Neuronal stem cell (in vitro differentiated cells): ENCODE data around the gene VARS2.

Experiments
- DNase-seq: peaks from one replicate; pipeline ENCODE4 v3.0.0-alpha.2; 2013; ENCODE audit warnings: low spot score
- H2AFZ ChIP-seq: one replicate; pipeline ENCODE4 v1.6.1; 2013; ENCODE audit warnings: mild to moderate bottlenecking, low read length, inconsistent platforms
- H2AK5ac ChIP-seq: 2 replicates; pipeline ENCODE4 v1.6.1; 2013; ENCODE audit warnings: low read depth, mild to moderate bottlenecking, inconsistent platforms, low read length, moderate library complexity, mixed read lengths
- H2BK120ac ChIP-seq: 2 replicates; pipeline ENCODE4 v1.6.1; 2013; ENCODE audit warnings: low read depth, mild to moderate bottlenecking, inconsistent platforms, low read length, moderate library complexity, mixed read lengths
- H2BK12ac ChIP-seq: one replicate; pipeline ENCODE4 v1.6.1; 2013; ENCODE audit warnings: low read length, inconsistent platforms
- H2BK15ac ChIP-seq: 2 replicates; pipeline ENCODE4 v1.6.1; 2013; ENCODE audit warnings: mild to moderate bottlenecking, low read length, inconsistent platforms, mixed read lengths
- H2BK5ac ChIP-seq: one replicate; pipeline ENCODE4 v1.6.1; 2013; ENCODE audit warnings: inconsistent platforms, mild to moderate bottlenecking, low read length, moderate library complexity
- H3K14ac ChIP-seq: one replicate; pipeline ENCODE4 v1.6.1; 2013; ENCODE audit warnings: low read length, inconsistent platforms
- H3K18ac ChIP-seq: 2 replicates; pipeline ENCODE4 v1.6.1; 2013; ENCODE audit warnings: low read length, inconsistent platforms
- H3K23ac ChIP-seq: 2 replicates; pipeline ENCODE4 v1.6.1; 2013; ENCODE audit warnings: low read depth, mild to moderate bottlenecking, mixed read lengths, low read length, inconsistent platforms; ENCODE audit not compliant: poor library complexity
- H3K27ac ChIP-seq: replicated peaks from 3 replicates; pipeline ENCODE4 v1.5.1; 2013; ENCODE audit warnings: low read length, inconsistent platforms
- H3K27me3 ChIP-seq, 3 experiments: 2 replicates each; pipeline ENCODE4 v1.6.1; 2013; ENCODE audit warnings: low read length in 3 of 3, mild to moderate bottlenecking in 2 of 3, inconsistent platforms in 1 of 3, low read depth in 1 of 3, mixed read lengths in 1 of 3, moderate library complexity in 1 of 3; ENCODE audit not compliant: control insufficient read depth in 3 of 3, insufficient read depth in 3 of 3
- H3K36me3 ChIP-seq, 2 donors: replicated peaks in 1 of 2; 2 replicates each; pipeline ENCODE4 v1.6.1; 2013; ENCODE audit warnings: low read length in 2 of 2; ENCODE audit not compliant: control insufficient read depth in 2 of 2, insufficient read depth in 2 of 2
- H3K4ac ChIP-seq: 2 replicates; pipeline ENCODE4 v1.6.1; 2013; ENCODE audit warnings: inconsistent platforms, mild to moderate bottlenecking, low read length, moderate library complexity
- H3K4me1 ChIP-seq, 2 donors: 1 replicate in 1 of 2; 2 replicates in 1 of 2; pipeline ENCODE4 v1.6.1; 2013; ENCODE audit warnings: low read length in 2 of 2, low read depth in 1 of 2; ENCODE audit not compliant: control insufficient read depth in 2 of 2, insufficient read depth in 1 of 2
- H3K4me2 ChIP-seq: one replicate; pipeline ENCODE4 v1.6.1; 2013; ENCODE audit warnings: mild to moderate bottlenecking, low read length, inconsistent platforms; ENCODE audit not compliant: insufficient read depth, poor library complexity, severe bottlenecking
- H3K4me3 ChIP-seq, 2 donors: 2 replicates each; pipeline ENCODE4 v1.5.1; 2013; ENCODE audit warnings: low read length in 2 of 2, mild to moderate bottlenecking in 2 of 2, inconsistent platforms in 1 of 2, moderate library complexity in 1 of 2
- H3K79me1 ChIP-seq: one replicate; pipeline ENCODE4 v1.6.1; 2013; ENCODE audit warnings: low read depth, mild to moderate bottlenecking, inconsistent platforms, low read length, moderate library complexity
- H3K9ac ChIP-seq: one replicate; pipeline ENCODE4 v1.6.1; 2013; ENCODE audit warnings: mild to moderate bottlenecking, low read depth, low read length, inconsistent platforms; ENCODE audit not compliant: poor library complexity
- H3K9me3 ChIP-seq, 2 donors: replicated peaks in 1 of 2; 2 replicates each; pipeline versions ENCODE3 to v1.6.1; 2013; ENCODE audit warnings: low read length in 2 of 2, mild to moderate bottlenecking in 2 of 2, inconsistent platforms in 1 of 2, low read depth in 1 of 2, mixed read lengths in 1 of 2, moderate library complexity in 1 of 2; ENCODE audit not compliant: control insufficient read depth in 2 of 2, insufficient read depth in 1 of 2
- H4K8ac ChIP-seq: one replicate; pipeline ENCODE4 v1.6.1; 2013; ENCODE audit warnings: low read depth, mild to moderate bottlenecking, inconsistent platforms, low read length, moderate library complexity
- H4K91ac ChIP-seq: one replicate; pipeline ENCODE4 v1.6.1; 2013; ENCODE audit warnings: low read length, low read depth, mild to moderate bottlenecking, inconsistent platforms; ENCODE audit not compliant: poor library complexity
- WGBS, 2 donors: extraction: QIAGEN DNeasy Blood & Tissue Kit; methylation state at CpG; one replicate each; pipeline ENCODE4 v1.1.7; 2013; ENCODE audit warnings: missing lambda C conversion rate in 2 of 2, mixed read lengths in 1 of 2; ENCODE audit not compliant: insufficient read length in 2 of 2, insufficient replicate concordance in 1 of 2; ENCODE audit errors: extremely low coverage in 2 of 2; 5-methylcytosine and 5-hydroxymethylcytosine counted together

The VARS2 gene

DNA sequence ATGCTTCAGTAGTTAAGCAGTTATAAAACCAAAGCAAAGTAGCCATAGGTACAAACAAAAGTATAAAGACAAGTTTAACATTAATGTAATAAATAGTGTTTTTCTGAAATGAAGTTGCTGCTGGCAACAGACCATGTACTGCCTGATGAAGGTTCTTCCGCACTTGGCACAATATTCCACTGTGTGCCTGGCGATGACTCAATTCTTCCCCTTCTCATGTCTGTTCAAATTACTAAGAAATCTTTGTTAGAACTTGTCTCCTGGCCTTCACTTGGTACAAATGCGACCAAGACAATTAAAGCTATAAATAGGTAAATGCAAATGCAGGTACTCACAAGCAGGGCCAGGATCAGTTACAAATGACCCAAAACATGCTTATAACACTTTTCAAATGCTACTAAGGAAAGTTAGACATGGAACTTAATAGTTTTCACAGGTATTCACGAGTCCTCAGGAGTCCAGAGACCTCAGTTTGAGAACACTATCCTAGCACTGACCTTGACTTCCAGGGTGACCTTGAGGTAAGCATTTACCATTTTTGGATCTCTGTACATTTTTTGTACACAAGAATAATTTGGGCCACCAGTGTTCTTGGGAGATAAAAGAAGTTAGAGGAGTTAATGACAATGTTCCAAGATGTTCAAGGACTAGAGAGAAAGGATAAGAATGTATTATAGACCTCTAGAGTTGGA lies 37.9 kb upstream of the VARS2 start:
- no peak overlapping the region for H3K9ac ChIP-seq
- no peak for DNase-seq
- no peak overlapping the region for H2BK5ac ChIP-seq
- peaks cover 4 to 22% of the 10 kb centered on the region in 2 donors for H3K9me3 ChIP-seq
- no peak overlapping the region for H2AK5ac ChIP-seq
- H2BK120ac ChIP-seq = no peak overlapping the region
- H3K4me3 ChIP-seq = no peak overlapping the region
- H3K27ac ChIP-seq = no peak overlapping the region
- H3K23ac ChIP-seq = no peak overlapping the region
- no peak overlapping the region for H3K4me2 ChIP-seq
- H2BK12ac ChIP-seq = no peak overlapping the region
- H2AFZ ChIP-seq = no peak overlapping the region
- peaks cover 19 to 21% of the 10 kb centered on the region in 2 donors for H3K4me1 ChIP-seq
- no peaks in the 10 kb centered on the region for H3K36me3 ChIP-seq
- no peak overlapping the region for H3K4ac ChIP-seq
- H3K79me1 ChIP-seq = no peaks in the 10 kb centered on the region
- no peak overlapping the region for H2BK15ac ChIP-seq
- WGBS, 2 donors = no CpG with 5 or more reads among the region's 4 CpGs
- H3K14ac ChIP-seq = no peak overlapping the region
- no peak overlapping the region for H3K18ac ChIP-seq
- no peak overlapping the region for H4K8ac ChIP-seq
- H4K91ac ChIP-seq = no peak overlapping the region
- H3K27me3 ChIP-seq = no peaks in the 10 kb centered on the region

DNA sequence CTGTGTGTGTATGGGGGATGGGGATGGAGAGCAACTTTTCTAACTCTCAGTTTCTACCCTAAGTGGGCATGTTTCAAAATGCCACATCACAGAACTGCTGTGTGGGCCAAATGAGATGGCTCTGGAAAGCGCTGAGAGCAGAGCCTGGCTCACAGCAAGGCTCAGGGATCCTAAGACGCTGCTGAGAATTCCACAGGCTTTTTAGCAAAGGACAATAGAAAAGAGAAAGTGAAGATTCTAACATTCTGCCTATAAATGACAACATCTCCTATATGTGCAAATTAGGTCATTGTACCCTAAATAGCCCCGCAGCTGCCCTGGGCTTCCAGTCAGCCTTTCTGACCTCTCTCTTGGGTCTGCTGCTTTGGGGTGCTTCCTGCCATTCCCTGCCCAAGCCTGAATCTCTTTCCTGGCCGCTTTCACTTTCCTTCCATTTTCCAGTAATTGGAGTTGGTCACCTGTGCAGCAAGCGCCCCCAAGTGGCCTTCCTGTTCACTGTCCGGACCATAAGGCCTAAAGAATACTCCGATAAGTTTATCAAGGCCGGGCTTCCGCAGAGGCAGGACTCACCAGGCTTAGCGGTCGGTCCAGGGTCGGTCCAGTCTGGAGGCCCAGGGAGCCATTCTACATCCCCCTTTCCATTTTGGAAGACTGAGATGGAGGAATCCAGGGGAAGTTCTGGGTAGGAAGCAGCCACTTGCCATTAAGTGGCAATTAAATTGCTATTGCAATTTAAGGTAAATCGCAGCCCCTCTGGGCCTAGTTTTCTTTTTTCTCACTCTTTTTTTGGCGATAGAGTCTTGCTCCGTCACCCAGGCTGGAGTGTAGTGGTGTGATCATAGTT lies 36.4 kb upstream of the VARS2 start:
- H3K23ac ChIP-seq = no peak overlapping the region

DNA sequence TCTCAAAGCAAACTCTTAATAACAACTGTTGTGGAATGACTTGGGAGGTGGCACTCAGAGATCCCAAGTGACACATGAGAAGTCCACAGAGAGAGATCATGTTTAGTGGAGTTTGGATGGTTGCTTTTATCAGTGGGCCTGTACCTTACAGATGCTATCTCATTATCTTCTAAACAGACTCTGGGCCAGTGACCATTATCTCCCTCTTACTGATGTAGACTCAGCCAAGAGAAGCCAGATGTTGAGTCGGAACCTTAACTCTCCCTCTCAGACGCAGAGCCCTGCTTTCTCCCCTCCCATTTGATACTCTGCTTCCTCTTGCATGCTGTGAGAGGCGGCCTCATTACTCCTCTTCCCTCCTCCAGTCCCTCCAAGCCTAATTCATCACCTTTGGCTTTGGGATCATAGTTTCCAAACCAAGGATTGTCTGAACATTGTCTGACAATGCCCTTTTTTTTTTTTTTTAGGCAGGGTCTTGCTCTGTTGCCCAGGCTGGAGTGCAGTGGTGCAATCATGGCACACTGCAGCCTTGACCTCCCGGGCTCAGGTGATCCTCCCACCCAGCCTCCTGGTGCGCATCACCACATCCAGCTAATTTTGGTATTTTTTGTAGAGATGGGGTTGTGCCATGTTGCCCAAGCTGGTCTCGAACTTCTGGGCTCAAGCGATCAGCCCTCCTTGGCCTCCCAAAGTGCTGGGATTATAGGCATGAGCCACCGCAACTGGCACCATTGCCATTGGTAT lies 34.2 kb upstream of the VARS2 start:
- Histone ChIP-seq H3K27ac (peak overlapping the region; percentile 97), H3K14ac (no peak overlapping the region), H3K23ac (no peak overlapping the region), H2BK120ac (peak overlapping the region; percentile 78), H3K4me3 (peak overlapping the region in 1 of 2 donors; percentile 61), H4K91ac (peak overlapping the region; percentile 13), H3K36me3 (peaks cover 0 to 2% of the 10 kb centered on the region in 2 donors), H3K4me1 (peaks cover 29 to 32% of the 10 kb centered on the region in 2 donors), H3K18ac (peak overlapping the region; percentile 91), H3K79me1 (peaks cover 4% of the 10 kb centered on the region), H3K27me3 (no peaks in the 10 kb centered on the region), H2AK5ac (peak overlapping the region; percentile 82), H3K9ac (peak overlapping the region; percentile 27), H2BK12ac (peak overlapping the region; percentile 93), H2BK5ac (peak overlapping the region; percentile 80), H3K4ac (no peak overlapping the region), H2BK15ac (peak overlapping the region; percentile 41), H2AFZ (no peak overlapping the region), H3K9me3 (no peaks in the 10 kb centered on the region), H4K8ac (no peak overlapping the region), H3K4me2 (peak overlapping the region; percentile 54)
- no CpG with 5 or more reads among the region's 8 CpGs for WGBS, 2 donors
- no peak for DNase-seq

More for the DNA sequence above, 36.4 kb upstream of the VARS2 start:
- Histone ChIP-seq H3K14ac (no peak overlapping the region), H3K4me2 (no peak overlapping the region), H4K8ac (no peak overlapping the region), H2AK5ac (no peak overlapping the region), H2BK120ac (no peak overlapping the region), H3K4me1 (peaks cover 20 to 29% of the 10 kb centered on the region in 2 donors), H2BK15ac (no peak overlapping the region), H2AFZ (peak overlapping the region; percentile 89), H3K4me3 (peak overlapping the region in 1 of 2 donors; percentile 25), H3K79me1 (peaks cover 4% of the 10 kb centered on the region), H3K36me3 (no peaks in the 10 kb centered on the region), H2BK12ac (no peak overlapping the region), H3K18ac (peak overlapping the region; percentile 75), H4K91ac (no peak overlapping the region), H3K4ac (no peak overlapping the region), H3K9me3 (peaks cover under 1 to 8% of the 10 kb centered on the region in 2 donors), H3K27ac (peak overlapping the region; percentile 45), H3K9ac (no peak overlapping the region), H2BK5ac (no peak overlapping the region), H3K27me3 (no peaks in the 10 kb centered on the region)
- no CpG with 5 or more reads among the region's 15 CpGs for WGBS, 2 donors
- peak; percentile 79 for DNase-seq
